K562 (cell line): ENCODE measurements around the gene HPDL. TPM values are rescaled to one million over a fixed set of nuclear protein-coding genes. Genes with fewer than 3 reads are reported as not detected.
A peak's percentile ranks its signal among the peaks of the same experiment; 100 is the strongest.

Source experiments
- ATAC-seq: fragments of 200-7000 bp; cut with Tn5 transposase; 3 replicates; pipeline ENCODE4 v1.9.1; 2020; ENCODE audit warnings: moderate library complexity
- BruUV-seq: library from RNA; stranded (reverse); fragments of 400-500 nt; replicated peaks from 2 replicates; lab custom pipeline; 2021; lab: Mats Ljungman, UMichigan
- CTCF ChIA-PET: fragments of 300-600 bp; formaldehyde crosslinking; extraction: SDS; loops from one replicate; lab custom pipeline; 2021; ENCODE audit warnings: low intra/inter-chr PET ratio; lab: Yijun Ruan, JAX
- POLR2A ChIA-PET: fragments of 300-600, 350-650 bp; sonication (Branson Sonifier 250); formaldehyde crosslinking; extraction: SDS; loops from one replicate; lab custom pipeline; 2021; ENCODE audit warnings: antibody characterized with exemption, inconsistent platforms; lab: Yijun Ruan, JAX
- DNase-seq, 4 experiments: peaks; one replicate each; pipeline versions ENCODE4 v3.0.0 to v3.0.0-alpha.2; 2011 to 2018; ENCODE audit warnings: low spot score in 3 of 4, mixed read lengths in 3 of 4; ENCODE audit errors: extremely low read depth in 1 of 4
- FAIRE-seq: peaks from 2 replicates; lab custom pipeline; 2011; peaks lifted over from hg19 to GRCh38; lab: Jason Lieb, UNC
- H2AFZ ChIP-seq: 2 replicates; pipeline ENCODE4 v1.6.0; 2011; ENCODE audit warnings: low read depth, low read length, control low read depth, inconsistent platforms
- H3K27ac ChIP-seq: fragments of 200-600 bp; 3 replicates; pipeline ENCODE4 v1.8.0; 2011; ENCODE audit warnings: low read depth, mild to moderate bottlenecking, control low read depth, inconsistent platforms, low read length, moderate library complexity, mixed read lengths; ENCODE audit errors: extremely low read depth
- H3K27me3 ChIP-seq, 2 experiments: fragments of 300-600 bp in 1 of 2; 2 replicates in 1 of 2; 3 replicates in 1 of 2; pipeline versions ENCODE4 v1.6.0 to v1.8.0; 2011; ENCODE audit warnings: inconsistent platforms in 2 of 2, low read length in 2 of 2, mild to moderate bottlenecking in 1 of 2, mixed read lengths in 1 of 2, moderate library complexity in 1 of 2; ENCODE audit not compliant: control insufficient read depth in 2 of 2, insufficient read depth in 2 of 2
- H3K36me3 ChIP-seq: fragments of 300-600 bp; 3 replicates; pipeline ENCODE4 v1.8.0; 2011; ENCODE audit warnings: mild to moderate bottlenecking, low read length, inconsistent platforms; ENCODE audit not compliant: control insufficient read depth, insufficient read depth
- H3K4me1 ChIP-seq, 2 experiments: fragments of 200-600 bp in 1 of 2; replicated peaks in 1 of 2; 2 replicates in 1 of 2; 3 replicates in 1 of 2; pipeline versions ENCODE4 v1.5.1 to v1.8.0; 2011; ENCODE audit warnings: inconsistent platforms in 2 of 2, low read length in 2 of 2, mild to moderate bottlenecking in 1 of 2, mixed read lengths in 1 of 2, moderate library complexity in 1 of 2; ENCODE audit not compliant: control insufficient read depth in 2 of 2, insufficient read depth in 2 of 2
- H3K4me2 ChIP-seq: 2 replicates; pipeline ENCODE4 v1.6.1; 2011; ENCODE audit warnings: low read length, control low read depth, inconsistent platforms, mixed read lengths; ENCODE audit not compliant: insufficient read depth
- H3K4me3 ChIP-seq: fragments of 200-600 bp; sonication (generic), shearing (Covaris generic); 2 replicates; pipeline ENCODE4 v1.5.1; 2016; ENCODE audit warnings: control low read depth, inconsistent platforms
- H3K79me2 ChIP-seq: fragments of 200-600 bp; 3 replicates; pipeline ENCODE4 v1.8.0; 2011; ENCODE audit warnings: low read length, inconsistent platforms; ENCODE audit not compliant: control insufficient read depth, insufficient read depth
- H3K9ac ChIP-seq, 2 experiments: 2 replicates each; pipeline versions ENCODE4 v1.6.0 to v1.6.1; 2011; ENCODE audit warnings: low read depth in 2 of 2, low read length in 2 of 2, control low read depth in 1 of 2, inconsistent platforms in 1 of 2, mild to moderate bottlenecking in 1 of 2, mixed read lengths in 1 of 2; ENCODE audit not compliant: insufficient read depth in 1 of 2
- H3K9me1 ChIP-seq: one replicate; pipeline ENCODE4 v1.6.0; 2011; ENCODE audit warnings: inconsistent platforms, mild to moderate bottlenecking, low read length, moderate library complexity; ENCODE audit not compliant: control insufficient read depth, insufficient read depth
- H3K9me3 ChIP-seq: replicated peaks from 2 replicates; pipeline ENCODE4 v1.5.1; 2011; ENCODE audit warnings: low read depth, low read length, inconsistent platforms; ENCODE audit not compliant: control insufficient read depth, insufficient read depth
- H4K20me1 ChIP-seq: replicated peaks from 2 replicates; pipeline ENCODE4 v1.6.1; 2011; ENCODE audit warnings: low read length, inconsistent platforms, mixed read lengths; ENCODE audit not compliant: control insufficient read depth, insufficient read depth
- CEBPB ChIP-seq: fragments of 450-650 bp; IDR thresholded peaks from 2 replicates; pipeline ENCODE4 v1.6.1; 2016; ENCODE audit warnings: missing genetic modification characterization, missing compliant biosample characterization
- E2F3 ChIP-seq: fragments of 250-450 bp; sonication (Bioruptor Pico); IDR thresholded peaks from 2 replicates; pipeline ENCODE4 v1.4.0; 2020; ENCODE audit warnings: mild to moderate bottlenecking
- EWSR1 ChIP-seq: fragments of 450-650 bp; IDR thresholded peaks from 2 replicates; pipeline ENCODE4 v1.6.1; 2018; ENCODE audit warnings: borderline replicate concordance, mild to moderate bottlenecking, low read depth, moderate library complexity; ENCODE audit not compliant: partially characterized antibody
- GABPA ChIP-seq: fragments of 200-800 bp; sonication (Bioruptor generic); conservative IDR thresholded peaks from 2 replicates; pipeline ENCODE4 v1.6.1; 2016; ENCODE audit warnings: low read depth, missing genetic modification characterization, missing compliant biosample characterization
- NR2F6 ChIP-seq: fragments of 450-650 bp; formaldehyde crosslinking; IDR thresholded peaks from 2 replicates; pipeline ENCODE4 v1.4.0; 2020; ENCODE audit warnings: mild to moderate bottlenecking
- SMAD1 ChIP-seq: fragments of 150-350 bp; IDR thresholded peaks from 2 replicates; pipeline ENCODE4 v1.6.1; 2014; ENCODE audit warnings: low read length, low read depth; ENCODE audit not compliant: partially characterized antibody
- SRSF3 ChIP-seq: fragments of 200-400 bp; formaldehyde crosslinking; IDR thresholded peaks from 2 replicates; pipeline ENCODE4 v1.6.1; 2016; ENCODE audit warnings: mild to moderate bottlenecking, low read length, moderate library complexity; ENCODE audit not compliant: insufficient read depth
- WGBS: fragments of 100-300 bp; shearing (Covaris generic); methylation state at CpG from one replicate; pipeline ENCODE4 v1.1.6; 2016; ENCODE audit warnings: low coverage, mixed read lengths; ENCODE audit not compliant: insufficient coverage; ENCODE audit errors: missing lambda C conversion rate; 5-methylcytosine and 5-hydroxymethylcytosine counted together
- in situ Hi-C: fragments of 300-500 bp; cut with MboI; formaldehyde crosslinking; loops from 4 replicates; pipeline ENCODE4 v1.15.0; 2018; ENCODE audit warnings: inconsistent platforms, mixed read lengths
- intact Hi-C: fragments of 100-400 bp; cut with micrococcal nuclease; formaldehyde crosslinking; loops from 2 replicates; pipeline ENCODE4 v1.14.2; 2022
- polyA plus RNA-seq, 8 experiments: library from polyadenylated mRNA; depleted of rRNA in 4 of 8; stranded (reverse) in 5 of 8; unstranded in 3 of 8; fragments of >200 nt; fragmentation: Nextera tagmentation in 2 of 8; fragmentation: Illumina TruSeq in 1 of 8; extraction: Ambion mirVana in 2 of 8; extraction: Trizol in 1 of 8; gene quantifications; 2 replicates each; pipeline versions ENCODE4 v1.2.1 to v1.2.3, GENCODE V29; 2011 to 2014; ENCODE audit warnings: inconsistent platforms in 1 of 8, missing spikeins in 1 of 8
- total RNA-seq, 7 experiments: library from RNA; depleted of rRNA in 6 of 7; stranded (reverse); fragments of >200 nt in 6 of 7; fragmentation: Illumina TruSeq in 2 of 7; extraction: Trizol in 2 of 7; gene quantifications; 2 replicates each; pipeline versions ENCODE4 v1.2.1 to v1.2.3, GENCODE V29; 2011 to 2021; ENCODE audit warnings: low replicate concordance in 1 of 7
- TF ChIP-seq, protein P1 (sequence below): sonication (generic); formaldehyde crosslinking; IDR thresholded peaks from 2 replicates; pipeline ENCODE4 v1.8.1; 2022; ENCODE audit warnings: missing genetic modification reagents
- TF ChIP-seq, protein P2 (sequence below): fragments of 450-650 bp; IDR thresholded peaks from 2 replicates; pipeline ENCODE4 v1.6.1; 2017; ENCODE audit warnings: mild to moderate bottlenecking, moderate library complexity
- TF ChIP-seq, protein P3 (sequence below): fragments of 450-650 bp; formaldehyde crosslinking; IDR thresholded peaks from 2 replicates; pipeline ENCODE4 v1.4.0; 2022; ENCODE audit warnings: missing genetic modification characterization

Gene HPDL
- total and polyA plus RNA-seq, 9 of the 15 experiments (the other 6 are each of a cell fraction or from before 2014, with no cell fraction given) = not detected

DNA sequence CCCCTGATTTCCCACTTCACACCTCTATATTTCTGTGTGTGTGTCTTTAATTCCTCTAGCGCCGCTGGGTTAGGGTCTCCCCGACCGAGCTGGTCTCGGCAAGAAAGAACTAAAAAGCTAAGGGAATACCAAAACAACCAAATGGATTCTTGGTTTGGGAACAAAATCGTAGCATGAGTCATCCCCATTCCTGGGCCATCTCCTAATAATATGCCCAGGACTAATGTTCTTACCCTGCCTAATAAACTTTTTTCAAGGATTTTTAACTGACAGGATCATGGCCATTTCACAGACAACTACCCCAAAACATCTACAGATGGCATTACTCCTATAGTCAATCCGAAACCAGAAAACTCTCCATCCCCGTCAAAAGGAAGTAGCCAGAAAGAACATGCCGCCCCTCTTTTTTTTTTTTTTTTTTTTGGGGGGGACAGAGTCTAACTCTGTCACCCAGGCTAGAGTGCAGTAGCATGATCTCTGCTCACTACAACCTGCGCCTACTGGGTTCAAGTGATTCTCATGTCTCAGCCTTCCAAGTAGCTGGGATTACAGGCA is 4.1 kb upstream of the HPDL start:
- no peak for FAIRE-seq
- H3K36me3 ChIP-seq = no peaks in the 10 kb centered on the region
- peaks cover 0 to 20% of the 10 kb centered on the region in 2 experiments; a peak in 2 of 5 replicates for H3K4me1 ChIP-seq
- no peaks in the 10 kb centered on the region for H3K9me3 ChIP-seq
- intact Hi-C loops (no loop called here), in situ Hi-C loops (no loop called here)
- ATAC-seq = no peak
- no peak overlapping the region for H3K4me2 ChIP-seq
- no peak overlapping the region for H2AFZ ChIP-seq
- CTCF ChIA-PET = no interaction called here
- no peaks in the 10 kb centered on the region for H4K20me1 ChIP-seq
- peak in 1 of 4 experiments; percentile 3 for DNase-seq
- H3K27ac ChIP-seq = no peak overlapping the region
- WGBS = 84% methylated on average over 10 of the region's 10 CpGs
- H3K27me3 ChIP-seq = no peaks in the 10 kb centered on the region
- no peak overlapping the region for H3K9ac ChIP-seq
- BruUV-seq = no TSS peak
- no peak for TF ChIP-seq NR2F6
- TF ChIP-seq EWSR1 = no peak
- H3K9me1 ChIP-seq = no peaks in the 10 kb centered on the region
- POLR2A ChIA-PET = interaction anchor here (0.6 to 0.8 kb wide), 2 partner anchors 14 to 310 kb away, joined by 3 to 4 read pairs; no protein-coding TSS in a partner anchor
- H3K79me2 ChIP-seq = no peaks in the 10 kb centered on the region
- no peak overlapping the region for H3K4me3 ChIP-seq

DNA sequence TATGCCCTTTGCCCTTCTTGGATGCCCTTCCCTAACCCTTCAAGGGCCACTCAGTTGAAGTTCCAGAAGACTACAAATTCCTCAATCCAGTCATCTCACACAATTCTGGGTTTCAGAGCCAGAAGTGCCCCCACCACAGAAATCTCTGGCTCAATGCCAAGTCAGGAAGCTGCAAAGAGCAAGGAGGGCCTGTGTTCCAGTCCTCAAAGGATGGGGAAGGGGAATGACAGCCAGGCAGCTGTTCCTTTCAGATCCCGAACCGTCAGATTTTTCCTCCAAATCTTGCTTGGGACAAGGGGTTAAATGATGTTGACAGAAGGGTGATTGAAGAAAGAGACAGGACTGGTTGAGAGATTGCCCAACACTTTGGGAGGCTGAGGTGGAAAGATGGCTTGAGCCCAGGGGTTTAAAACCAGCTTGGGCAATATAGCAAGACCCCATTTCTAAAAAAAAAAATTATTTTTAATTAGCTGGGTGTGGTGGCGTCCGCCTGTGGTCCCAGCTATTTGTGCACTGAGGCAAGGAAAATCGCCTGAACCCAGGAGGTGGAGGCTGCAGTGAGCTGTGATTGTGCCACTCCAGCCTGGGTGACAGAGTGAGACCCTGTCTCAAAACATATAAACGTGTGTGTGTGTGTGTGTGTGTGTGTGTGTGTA is 716 bp upstream of the HPDL start:
- Histone ChIP-seq H3K4me1 (peaks cover 6 to 31% of the 10 kb centered on the region in 2 experiments; a peak in 3 of 5 replicates), H3K36me3 (peaks cover 12% of the 10 kb centered on the region; the same call in 2 of the 3 replicates), H3K4me3 (no peak overlapping the region), H3K9ac (no peak overlapping the region), H4K20me1 (no peaks in the 10 kb centered on the region), H3K27me3 (no peaks in the 10 kb centered on the region), H3K4me2 (no peak overlapping the region), H3K9me3 (no peaks in the 10 kb centered on the region), H3K9me1 (peaks cover 3% of the 10 kb centered on the region), H2AFZ (no peak overlapping the region), H3K79me2 (no peaks in the 10 kb centered on the region), H3K27ac (no peak overlapping the region)
- intact Hi-C loops (no loop called here), in situ Hi-C loops (no loop called here)
- ChIA-PET POLR2A (interaction anchor here (0.6 to 3.3 kb wide), 6 partner anchors 11 to 605 kb away, joined by 3 to 22 read pairs (median 4); partner anchors contain the start of genes MUTYH and TOE1), CTCF (no interaction called here)
- ATAC-seq (no peak; the same call in 2 of the 3 replicates), FAIRE-seq (no peak), DNase-seq (peak in 2 of 4 experiments; percentile 23 to 32)
- BruUV-seq = no TSS peak
- WGBS = 59% methylated on average over 6 of the region's 6 CpGs
- TF ChIP-seq, protein P1, sequence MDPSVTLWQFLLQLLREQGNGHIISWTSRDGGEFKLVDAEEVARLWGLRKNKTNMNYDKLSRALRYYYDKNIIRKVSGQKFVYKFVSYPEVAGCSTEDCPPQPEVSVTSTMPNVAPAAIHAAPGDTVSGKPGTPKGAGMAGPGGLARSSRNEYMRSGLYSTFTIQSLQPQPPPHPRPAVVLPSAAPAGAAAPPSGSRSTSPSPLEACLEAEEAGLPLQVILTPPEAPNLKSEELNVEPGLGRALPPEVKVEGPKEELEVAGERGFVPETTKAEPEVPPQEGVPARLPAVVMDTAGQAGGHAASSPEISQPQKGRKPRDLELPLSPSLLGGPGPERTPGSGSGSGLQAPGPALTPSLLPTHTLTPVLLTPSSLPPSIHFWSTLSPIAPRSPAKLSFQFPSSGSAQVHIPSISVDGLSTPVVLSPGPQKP = no peak
- TF ChIP-seq, protein P2, sequence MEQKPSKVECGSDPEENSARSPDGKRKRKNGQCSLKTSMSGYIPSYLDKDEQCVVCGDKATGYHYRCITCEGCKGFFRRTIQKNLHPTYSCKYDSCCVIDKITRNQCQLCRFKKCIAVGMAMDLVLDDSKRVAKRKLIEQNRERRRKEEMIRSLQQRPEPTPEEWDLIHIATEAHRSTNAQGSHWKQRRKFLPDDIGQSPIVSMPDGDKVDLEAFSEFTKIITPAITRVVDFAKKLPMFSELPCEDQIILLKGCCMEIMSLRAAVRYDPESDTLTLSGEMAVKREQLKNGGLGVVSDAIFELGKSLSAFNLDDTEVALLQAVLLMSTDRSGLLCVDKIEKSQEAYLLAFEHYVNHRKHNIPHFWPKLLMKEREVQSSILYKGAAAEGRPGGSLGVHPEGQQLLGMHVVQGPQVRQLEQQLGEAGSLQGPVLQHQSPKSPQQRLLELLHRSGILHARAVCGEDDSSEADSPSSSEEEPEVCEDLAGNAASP = no peak
- TF ChIP-seq SRSF3 = no peak
- peak; percentile 58 for TF ChIP-seq SMAD1
- TF ChIP-seq E2F3 (CRISPR knock-in tag) = no peak
- TF ChIP-seq GABPA (tag) = no peak
- peak; percentile 53 for TF ChIP-seq CEBPB (tag)
- TF ChIP-seq, protein P3, sequence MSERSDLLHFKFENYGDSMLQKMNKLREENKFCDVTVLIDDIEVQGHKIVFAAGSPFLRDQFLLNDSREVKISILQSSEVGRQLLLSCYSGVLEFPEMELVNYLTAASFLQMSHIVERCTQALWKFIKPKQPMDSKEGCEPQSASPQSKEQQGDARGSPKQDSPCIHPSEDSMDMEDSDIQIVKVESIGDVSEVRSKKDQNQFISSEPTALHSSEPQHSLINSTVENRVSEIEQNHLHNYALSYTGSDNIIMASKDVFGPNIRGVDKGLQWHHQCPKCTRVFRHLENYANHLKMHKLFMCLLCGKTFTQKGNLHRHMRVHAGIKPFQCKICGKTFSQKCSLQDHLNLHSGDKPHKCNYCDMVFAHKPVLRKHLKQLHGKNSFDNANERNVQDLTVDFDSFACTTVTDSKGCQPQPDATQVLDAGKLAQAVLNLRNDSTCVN (CRISPR knock-in tag) = no peak
